A549 (cell line): ENCODE data around the gene CLMN. TPM values are rescaled to one million over a fixed set of nuclear protein-coding genes. Genes with fewer than 3 reads are reported as not detected.
A peak's percentile ranks its signal among the peaks of the same experiment; 100 is the strongest.

ENCODE experiments used
- ATAC-seq, 2 experiments: fragments of 200-7000 bp in 1 of 2; fragments of >200 bp in 1 of 2; cut with Nextera tagmentation in 1 of 2; cut with Tn5 transposase in 1 of 2; 3 replicates each; pipeline versions ENCODE4 v1.8.0 to v1.9.1; 2018 to 2020; ENCODE audit warnings: mild to moderate bottlenecking in 1 of 2, moderate library complexity in 1 of 2
- CTCF ChIA-PET: fragments of 300-600 bp; sonication (Branson Sonifier 250); formaldehyde crosslinking; extraction: SDS; loops from one replicate; lab custom pipeline; 2021; ENCODE audit warnings: antibody characterized with exemption, inconsistent platforms; lab: Yijun Ruan, JAX
- POLR2A ChIA-PET: fragments of 350-600 bp; formaldehyde crosslinking; extraction: SDS; loops from one replicate; lab custom pipeline; 2021; ENCODE audit warnings: antibody characterized with exemption, inconsistent platforms; lab: Yijun Ruan, JAX
- DNase-seq, 2 experiments: peaks; one replicate each; pipeline versions ENCODE4 v3.0.0 to v3.0.0-alpha.2; 2011 to 2016; ENCODE audit warnings: low read depth in 1 of 2, low spot score in 1 of 2
- FAIRE-seq: peaks from 2 replicates; lab custom pipeline; 2011; peaks lifted over from hg19 to GRCh38; lab: Jason Lieb, UNC
- H3K27ac ChIP-seq, 2 experiments: fragments of >200 bp; sonication (Bioruptor Twin); formaldehyde crosslinking; 3 replicates each; pipeline ENCODE4 v1.5.1; 2016 to 2017
- H3K4me1 ChIP-seq: fragments of >200 bp; sonication (Bioruptor Twin); formaldehyde crosslinking; 3 replicates; pipeline ENCODE4 v1.6.1; 2016
- H3K4me2 ChIP-seq: fragments of >200 bp; sonication (Bioruptor Twin); formaldehyde crosslinking; 3 replicates; pipeline ENCODE4 v1.6.1; 2016
- H3K4me3 ChIP-seq: fragments of >200 bp; sonication (Bioruptor Twin); formaldehyde crosslinking; 3 replicates; pipeline ENCODE4 v1.5.1; 2016
- H3K9me3 ChIP-seq: fragments of >200 bp; sonication (Bioruptor Twin); formaldehyde crosslinking; 3 replicates; pipeline ENCODE4 v1.6.1; 2016
- BHLHE40 ChIP-seq: IDR thresholded peaks from 2 replicates; pipeline ENCODE4 v1.6.1; 2012; ENCODE audit warnings: low read depth, low read length, inconsistent platforms
- CHD4 ChIP-seq: fragments of 200-600 bp; sonication (generic); IDR thresholded peaks from 2 replicates; pipeline ENCODE4 v1.6.1; 2016; ENCODE audit warnings: antibody characterized with exemption, mild to moderate bottlenecking, borderline replicate concordance
- EP300 ChIP-seq, 2 experiments: fragments of >200 bp; sonication (Bioruptor Twin); formaldehyde crosslinking; IDR thresholded peaks; 2 replicates in 1 of 2; 3 replicates in 1 of 2; pipeline ENCODE4 v1.6.1; 2016 to 2017
- FOSL2 ChIP-seq, 2 experiments: fragments of 450-650 bp in 1 of 2; fragments of >200 bp in 1 of 2; sonication (Bioruptor Twin) in 1 of 2; formaldehyde crosslinking; IDR thresholded peaks; 2 replicates each; pipeline versions ENCODE4 v1.5.0 to v1.6.1; 2016 to 2020; ENCODE audit warnings: mild to moderate bottlenecking in 1 of 2, moderate library complexity in 1 of 2
- FOXS1 ChIP-seq: fragments of 250-450 bp; sonication (Bioruptor Pico); IDR thresholded peaks from 2 replicates; pipeline ENCODE4 v1.5.0; 2020; ENCODE audit warnings: mild to moderate bottlenecking, moderate library complexity
- HEYL ChIP-seq: fragments of 250-450 bp; sonication (Bioruptor Pico); IDR thresholded peaks from 2 replicates; pipeline ENCODE4 v1.8.0; 2021; ENCODE audit warnings: mild to moderate bottlenecking, moderate library complexity
- HOXB13 ChIP-seq: fragments of 250-450 bp; sonication (Bioruptor Pico); IDR thresholded peaks from 2 replicates; pipeline ENCODE4 v1.5.0; 2020; ENCODE audit warnings: low read depth, mild to moderate bottlenecking, moderate library complexity
- HOXB5 ChIP-seq: fragments of 250-450 bp; sonication (Bioruptor Pico); IDR thresholded peaks from 2 replicates; pipeline ENCODE4 v1.5.0; 2020; ENCODE audit warnings: mild to moderate bottlenecking, moderate library complexity
- NFE2L2 ChIP-seq: fragments of 150-350 bp; conservative IDR thresholded peaks from 2 replicates; pipeline ENCODE4 v1.6.1; 2014; ENCODE audit warnings: low read length
- POLR2AphosphoS2 ChIP-seq: conservative IDR thresholded peaks from 2 replicates; pipeline ENCODE4 v1.6.1; 2012; ENCODE audit warnings: low read length, improper control_type of control experiment, inconsistent platforms
- SMC3 ChIP-seq: fragments of >200 bp; sonication (Bioruptor Twin); formaldehyde crosslinking; IDR thresholded peaks from 3 replicates; pipeline ENCODE4 v1.6.1; 2018; ENCODE audit warnings: inconsistent platforms
- TP53 ChIP-seq: fragments of 250-450 bp; sonication (Bioruptor Pico); IDR thresholded peaks from 2 replicates; pipeline ENCODE4 v1.5.0; 2021; ENCODE audit warnings: mild to moderate bottlenecking, moderate library complexity
- ZSCAN20 ChIP-seq: fragments of 250-450 bp; sonication (Bioruptor Pico); IDR thresholded peaks from 2 replicates; pipeline ENCODE4 v1.8.0; 2022; ENCODE audit warnings: mild to moderate bottlenecking, moderate library complexity
- WGBS: methylation state at CpG from one replicate; pipeline ENCODE4 v1.1.6; 2017; ENCODE audit errors: missing lambda C conversion rate; 5-methylcytosine and 5-hydroxymethylcytosine counted together
- polyA plus RNA-seq, 4 experiments: library from polyadenylated mRNA; depleted of rRNA in 3 of 4; stranded (reverse); fragments of >200 nt; fragmentation: RNase III in 1 of 4; extraction: RNeasy Plus Mini Kit Qiagen cat#74134 plus additional on column Dnase treatment in 1 of 4; gene quantifications; 2 replicates in 3 of 4; 3 replicates in 1 of 4; pipeline ENCODE4 v1.2.3, GENCODE V29; 2011 to 2017
- TF ChIP-seq, protein P1 (sequence below): IDR thresholded peaks from 2 replicates; pipeline ENCODE4 v1.6.1; 2012
- TF ChIP-seq, protein P2 (sequence below): fragments of >200 bp; sonication (Bioruptor Twin); formaldehyde crosslinking; IDR thresholded peaks from 3 replicates; pipeline ENCODE4 v1.5.1; 2016
- TF ChIP-seq, protein P3 (sequence below): fragments of 250-450 bp; sonication (Bioruptor Pico); IDR thresholded peaks from 2 replicates; pipeline ENCODE4 v1.5.0; 2021; ENCODE audit warnings: mild to moderate bottlenecking, moderate library complexity, borderline replicate concordance
- TF ChIP-seq, protein P4 (sequence below): IDR thresholded peaks from 2 replicates; pipeline ENCODE4 v1.6.1; 2012; ENCODE audit warnings: low read depth, borderline replicate concordance

The CLMN gene
- polyA plus RNA-seq, 2 of the 4 experiments (the other 2 are of a cell fraction), result 2.9 to 10.6 TPM

DNA sequence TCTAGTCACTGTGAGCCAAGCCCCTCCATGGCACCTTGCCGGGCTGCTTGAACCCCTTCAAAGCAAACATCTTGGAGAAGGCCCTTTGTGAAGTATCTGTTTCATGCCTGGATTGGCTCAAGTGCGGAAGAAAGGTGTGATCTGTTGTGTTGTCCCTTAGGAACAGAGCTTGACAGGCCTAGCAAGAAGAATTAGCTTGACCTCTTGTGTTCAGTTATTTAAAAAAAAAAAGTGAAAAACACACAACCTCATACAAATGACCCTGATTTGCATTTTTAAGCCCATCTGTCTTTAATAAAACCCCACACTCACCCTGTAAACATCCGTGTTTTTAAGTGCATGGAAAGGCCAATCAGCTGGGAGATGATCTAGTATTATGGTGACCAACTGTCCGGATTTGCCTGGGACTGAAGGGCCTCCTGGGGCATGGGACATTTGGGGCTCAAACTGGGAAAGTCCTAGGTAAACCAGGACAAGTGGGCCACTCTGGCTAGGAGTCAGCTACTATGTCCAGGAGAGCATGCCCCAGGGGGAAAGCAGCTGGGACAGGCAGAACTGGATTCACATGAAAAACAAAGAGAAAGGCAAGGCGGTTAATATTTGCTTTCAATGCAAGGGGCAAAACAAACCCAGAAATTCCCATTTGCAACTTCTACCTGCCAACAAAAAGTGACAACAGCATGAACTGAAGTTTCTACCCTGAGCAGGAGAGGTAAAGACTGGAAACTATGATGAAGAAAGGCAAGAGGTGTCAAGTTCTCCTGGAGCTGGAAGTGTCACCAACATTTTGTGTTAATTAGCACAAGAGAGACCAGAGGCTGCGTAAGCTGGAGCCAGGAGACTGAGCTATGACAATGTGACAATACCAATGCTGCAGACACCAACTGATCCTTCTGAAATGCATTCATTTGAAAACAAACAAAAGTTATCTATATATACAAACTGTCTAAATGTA lies 78.6 kb downstream of the CLMN start:
- H3K27ac ChIP-seq, result 0 out of 6 replicates have a peak overlapping the region, but pooled peaks of 1 of the 2 experiments have one; percentile 10
- FAIRE-seq (no peak), ATAC-seq (no peak), DNase-seq (no peak)
- no peaks in the 10 kb centered on the region for H3K9me3 ChIP-seq
- CTCF ChIA-PET, result interaction anchor here (1.1 kb wide), 1 partner anchor 88 kb away, joined by 3 read pairs; no protein-coding TSS in a partner anchor
- H3K4me1 ChIP-seq, result no peaks in the 10 kb centered on the region; the same call in 2 of the 3 replicates
- H3K4me2 ChIP-seq, result no peak overlapping the region
- TF ChIP-seq, protein P1, sequence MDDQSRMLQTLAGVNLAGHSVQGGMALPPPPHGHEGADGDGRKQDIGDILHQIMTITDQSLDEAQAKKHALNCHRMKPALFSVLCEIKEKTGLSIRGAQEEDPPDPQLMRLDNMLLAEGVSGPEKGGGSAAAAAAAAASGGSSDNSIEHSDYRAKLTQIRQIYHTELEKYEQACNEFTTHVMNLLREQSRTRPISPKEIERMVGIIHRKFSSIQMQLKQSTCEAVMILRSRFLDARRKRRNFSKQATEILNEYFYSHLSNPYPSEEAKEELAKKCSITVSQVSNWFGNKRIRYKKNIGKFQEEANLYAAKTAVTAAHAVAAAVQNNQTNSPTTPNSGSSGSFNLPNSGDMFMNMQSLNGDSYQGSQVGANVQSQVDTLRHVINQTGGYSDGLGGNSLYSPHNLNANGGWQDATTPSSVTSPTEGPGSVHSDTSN, result no peak
- TF ChIP-seq, protein P2, sequence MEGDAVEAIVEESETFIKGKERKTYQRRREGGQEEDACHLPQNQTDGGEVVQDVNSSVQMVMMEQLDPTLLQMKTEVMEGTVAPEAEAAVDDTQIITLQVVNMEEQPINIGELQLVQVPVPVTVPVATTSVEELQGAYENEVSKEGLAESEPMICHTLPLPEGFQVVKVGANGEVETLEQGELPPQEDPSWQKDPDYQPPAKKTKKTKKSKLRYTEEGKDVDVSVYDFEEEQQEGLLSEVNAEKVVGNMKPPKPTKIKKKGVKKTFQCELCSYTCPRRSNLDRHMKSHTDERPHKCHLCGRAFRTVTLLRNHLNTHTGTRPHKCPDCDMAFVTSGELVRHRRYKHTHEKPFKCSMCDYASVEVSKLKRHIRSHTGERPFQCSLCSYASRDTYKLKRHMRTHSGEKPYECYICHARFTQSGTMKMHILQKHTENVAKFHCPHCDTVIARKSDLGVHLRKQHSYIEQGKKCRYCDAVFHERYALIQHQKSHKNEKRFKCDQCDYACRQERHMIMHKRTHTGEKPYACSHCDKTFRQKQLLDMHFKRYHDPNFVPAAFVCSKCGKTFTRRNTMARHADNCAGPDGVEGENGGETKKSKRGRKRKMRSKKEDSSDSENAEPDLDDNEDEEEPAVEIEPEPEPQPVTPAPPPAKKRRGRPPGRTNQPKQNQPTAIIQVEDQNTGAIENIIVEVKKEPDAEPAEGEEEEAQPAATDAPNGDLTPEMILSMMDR, result no peak
- TF ChIP-seq EP300 (IDR thresholded peaks at IDR 0.05) (no peak), SMC3 (no peak), CHD4 (no peak), HOXB13 (no peak)
- H3K4me3 ChIP-seq, result no peak overlapping the region
- POLR2A ChIA-PET, result no interaction called here
- WGBS, result 84% methylated on average over 6 of the region's 6 CpGs

DNA sequence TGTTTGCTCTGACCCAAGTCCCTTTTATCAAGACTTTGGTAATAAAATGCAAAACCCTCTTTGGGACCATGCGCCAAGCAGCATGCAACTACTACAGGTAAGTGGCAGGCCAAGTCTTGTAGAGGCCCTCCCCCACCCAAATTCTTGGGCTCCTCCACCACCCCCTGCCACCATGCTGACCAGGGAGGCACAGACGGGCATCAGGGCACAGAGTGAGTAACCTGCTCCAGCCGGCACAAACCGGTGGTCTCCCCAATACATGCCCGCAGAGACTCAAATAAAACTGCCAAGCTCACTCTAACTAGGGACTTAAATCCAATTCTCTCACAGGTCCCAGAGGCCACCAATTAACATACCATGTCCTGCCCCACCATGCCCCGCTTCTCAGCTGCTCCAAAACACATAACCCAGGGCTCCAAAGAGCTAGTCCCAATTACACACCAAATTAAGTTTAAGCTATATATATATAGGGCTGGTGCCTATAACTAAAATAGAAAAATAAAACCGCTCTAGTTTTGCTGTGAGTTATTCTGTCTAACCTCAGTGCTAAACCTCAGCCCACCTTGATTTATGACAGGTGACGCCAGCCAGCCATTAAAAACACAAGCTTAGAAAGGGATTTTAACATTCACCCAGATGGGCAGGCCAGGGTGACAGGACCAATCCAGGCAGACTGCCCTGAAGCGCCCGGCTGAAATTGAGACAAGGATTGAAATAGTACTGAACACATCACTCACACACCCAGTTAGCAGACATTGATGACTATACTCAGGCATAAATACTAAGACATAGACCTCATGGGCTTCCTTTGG lies 81.0 kb downstream of the CLMN start:
- POLR2A ChIA-PET, result no interaction called here
- Histone ChIP-seq H3K4me1 (no peaks in the 10 kb centered on the region; the same call in 2 of the 3 replicates), H3K27ac (no peak overlapping the region), H3K4me2 (no peak overlapping the region), H3K4me3 (no peak overlapping the region), H3K9me3 (no peaks in the 10 kb centered on the region)
- CTCF ChIA-PET, result interaction anchor here (1.2 to 1.6 kb wide), 3 partner anchors 9 to 15 kb away, joined by 3 to 4 read pairs (median 3); no protein-coding TSS in a partner anchor
- no peak for DNase-seq
- ATAC-seq, result no peak
- TF ChIP-seq NFE2L2, result no peak
- no peak for TF ChIP-seq FOSL2 (IDR thresholded peaks at IDR 0.05)
- no peak for TF ChIP-seq FOSL2 (CRISPR knock-in tag; IDR thresholded peaks at IDR 0.05)
- no peak for TF ChIP-seq BHLHE40
- TF ChIP-seq, protein P3, sequence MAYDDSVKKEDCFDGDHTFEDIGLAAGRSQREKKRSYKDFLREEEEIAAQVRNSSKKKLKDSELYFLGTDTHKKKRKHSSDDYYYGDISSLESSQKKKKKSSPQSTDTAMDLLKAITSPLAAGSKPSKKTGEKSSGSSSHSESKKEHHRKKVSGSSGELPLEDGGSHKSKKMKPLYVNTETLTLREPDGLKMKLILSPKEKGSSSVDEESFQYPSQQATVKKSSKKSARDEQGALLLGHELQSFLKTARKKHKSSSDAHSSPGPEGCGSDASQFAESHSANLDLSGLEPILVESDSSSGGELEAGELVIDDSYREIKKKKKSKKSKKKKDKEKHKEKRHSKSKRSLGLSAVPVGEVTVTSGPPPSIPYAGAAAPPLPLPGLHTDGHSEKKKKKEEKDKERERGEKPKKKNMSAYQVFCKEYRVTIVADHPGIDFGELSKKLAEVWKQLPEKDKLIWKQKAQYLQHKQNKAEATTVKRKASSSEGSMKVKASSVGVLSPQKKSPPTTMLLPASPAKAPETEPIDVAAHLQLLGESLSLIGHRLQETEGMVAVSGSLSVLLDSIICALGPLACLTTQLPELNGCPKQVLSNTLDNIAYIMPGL (CRISPR knock-in tag), result no peak
- TF ChIP-seq POLR2AphosphoS2, result no peak
- TF ChIP-seq HOXB5 (CRISPR knock-in tag), result no peak
- TF ChIP-seq TP53 (CRISPR knock-in tag), result no peak
- no peak for TF ChIP-seq ZSCAN20
- TF ChIP-seq, protein P4, sequence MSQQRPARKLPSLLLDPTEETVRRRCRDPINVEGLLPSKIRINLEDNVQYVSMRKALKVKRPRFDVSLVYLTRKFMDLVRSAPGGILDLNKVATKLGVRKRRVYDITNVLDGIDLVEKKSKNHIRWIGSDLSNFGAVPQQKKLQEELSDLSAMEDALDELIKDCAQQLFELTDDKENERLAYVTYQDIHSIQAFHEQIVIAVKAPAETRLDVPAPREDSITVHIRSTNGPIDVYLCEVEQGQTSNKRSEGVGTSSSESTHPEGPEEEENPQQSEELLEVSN, result no peak
- TF ChIP-seq FOXS1 (CRISPR knock-in tag), result no peak
- TF ChIP-seq SMC3, result no peak
- no peak for TF ChIP-seq HEYL
- WGBS, result 94% methylated on average over 10 of the region's 10 CpGs
- FAIRE-seq, result no peak
